Adrenal gland (tissue), 12 donors: Measurements from ENCODE around the gene CERT1. TPM values are rescaled to one million over a fixed set of nuclear protein-coding genes. Genes with fewer than 3 reads are reported as not detected.

Experiments used
- DNase-seq, 7 donors: peaks; one replicate each; pipeline ENCODE4 v3.0.0-alpha.2; 2019 to 2020
- H3K27ac ChIP-seq, 5 donors: fragments of 200-600 bp; sonication (generic) in 4 of 5; 1 replicate in 3 of 5; 2 replicates in 2 of 5; pipeline versions ENCODE4 v1.5.1 to v1.8.0; 2016 to 2020; ENCODE audit warnings: mild to moderate bottlenecking in 1 of 5
- H3K27me3 ChIP-seq: fragments of 200-600 bp; 2 replicates; pipeline ENCODE4 v1.8.0; 2021
- H3K36me3 ChIP-seq, 2 donors: fragments of 200-600 bp; replicated peaks in 1 of 2; 1 replicate in 1 of 2; 2 replicates in 1 of 2; pipeline versions ENCODE4 v1.5.1 to v1.8.0; 2018 to 2022
- H3K4me1 ChIP-seq, 2 donors: fragments of 200-600 bp; replicated peaks in 1 of 2; 1 replicate in 1 of 2; 2 replicates in 1 of 2; pipeline versions ENCODE4 v1.5.1 to v1.8.0; 2018 to 2021
- H3K4me3 ChIP-seq, 4 donors: fragments of 200-600 bp; sonication (generic) in 3 of 4; one replicate each; pipeline ENCODE4 v1.5.1; 2016 to 2018
- H3K9me3 ChIP-seq, 3 donors: fragments of 200-600 bp; sonication (generic) in 1 of 3; replicated peaks in 1 of 3; 1 replicate in 2 of 3; 2 replicates in 1 of 3; pipeline versions ENCODE4 v1.5.1 to v1.8.0; 2016 to 2021
- POLR2A ChIP-seq, 2 donors: fragments of 450-650 bp; IDR thresholded peaks; one replicate each; pipeline ENCODE4 v1.6.1; 2017; ENCODE audit warnings: antibody characterized with exemption in 2 of 2, mild to moderate bottlenecking in 2 of 2, moderate library complexity in 1 of 2
- WGBS, 4 donors: extraction: QIAGEN DNeasy Blood & Tissue Kit in 2 of 4; methylation state at CpG; one replicate each; pipeline versions ENCODE4 v1.1.5 to v1.1.7; 2013 to 2017; 5-methylcytosine and 5-hydroxymethylcytosine counted together
- intact Hi-C, 2 donors: fragments of 100-400 bp; cut with DNase I; formaldehyde crosslinking; loops; one replicate each; pipeline versions ENCODE4 v1.14.1 to v1.15.0; 2022 to 2023
- polyA plus RNA-seq, 3 donors: library from polyadenylated mRNA; stranded (reverse); fragments of 200-250 nt in 2 of 3; fragments of 350-450 nt in 1 of 3; fragmentation: Illumina TruSeq in 1 of 3; extraction: RNeasy Lipid Tissue Mini Kit (QIAGEN cat#74804) in 1 of 3; gene quantifications; one replicate each; pipeline ENCODE4 v1.2.3, GENCODE V29; 2013 to 2014
- total RNA-seq, 9 donors: library from RNA; depleted of rRNA in 4 of 9; stranded (reverse); fragments of >200 nt in 4 of 9; fragments of 120-200 nt in 1 of 9; fragmentation: NEBNext Ultra II Directional in 1 of 9; extraction: Animal tissue kit (Norgen Biotek cat#: 25700) in 1 of 9; gene quantifications; one replicate each; pipeline versions ENCODE4 v1.1.0 to v1.2.4, GENCODE V29; 2013 to 2023
- TF ChIP-seq, protein P1 (sequence below), 6 experiments: fragments of 450-650 bp in 4 of 6; fragments of 200-600 bp in 2 of 6; sonication (generic) in 1 of 6; IDR thresholded peaks; 1 replicate in 5 of 6; 2 replicates in 1 of 6; pipeline versions ENCODE4 v1.5.1 to v1.8.0; 2016 to 2021; ENCODE audit warnings: antibody characterized with exemption in 6 of 6, mild to moderate bottlenecking in 2 of 6, moderate library complexity in 1 of 6
- donor health status: healthy with polysubstance abuse.
- donor health status: Bipolar disorder and iron deficiency.
- donor health status: DM: yes; HTN: yes; CAD: no.
- donor health status: DM: no; HTN: no; CAD: no.
- donor health status: DM: no; HTN: no; CAD: no.
- donor health status: DM: yes; HTN: yes; CAD: no.

CERT1 gene
- total and polyA plus RNA-seq, 12 donors: 5.7 to 67.6 (median 50.4) TPM

GRCh38 chr5:75356719-75357118 is 154.7 kb downstream of the CERT1 start:
- no peak for TF ChIP-seq POLR2A (IDR thresholded peaks at IDR 0.05)
- TF ChIP-seq, protein P1, sequence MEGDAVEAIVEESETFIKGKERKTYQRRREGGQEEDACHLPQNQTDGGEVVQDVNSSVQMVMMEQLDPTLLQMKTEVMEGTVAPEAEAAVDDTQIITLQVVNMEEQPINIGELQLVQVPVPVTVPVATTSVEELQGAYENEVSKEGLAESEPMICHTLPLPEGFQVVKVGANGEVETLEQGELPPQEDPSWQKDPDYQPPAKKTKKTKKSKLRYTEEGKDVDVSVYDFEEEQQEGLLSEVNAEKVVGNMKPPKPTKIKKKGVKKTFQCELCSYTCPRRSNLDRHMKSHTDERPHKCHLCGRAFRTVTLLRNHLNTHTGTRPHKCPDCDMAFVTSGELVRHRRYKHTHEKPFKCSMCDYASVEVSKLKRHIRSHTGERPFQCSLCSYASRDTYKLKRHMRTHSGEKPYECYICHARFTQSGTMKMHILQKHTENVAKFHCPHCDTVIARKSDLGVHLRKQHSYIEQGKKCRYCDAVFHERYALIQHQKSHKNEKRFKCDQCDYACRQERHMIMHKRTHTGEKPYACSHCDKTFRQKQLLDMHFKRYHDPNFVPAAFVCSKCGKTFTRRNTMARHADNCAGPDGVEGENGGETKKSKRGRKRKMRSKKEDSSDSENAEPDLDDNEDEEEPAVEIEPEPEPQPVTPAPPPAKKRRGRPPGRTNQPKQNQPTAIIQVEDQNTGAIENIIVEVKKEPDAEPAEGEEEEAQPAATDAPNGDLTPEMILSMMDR (IDR thresholded peaks at IDR 0.05): no peak
- 94 to 98% (median 96%) methylated on average over 7 of the region's 7 CpGs for WGBS, 4 donors
- H3K4me1 ChIP-seq: no peaks in the 10 kb centered on the region
- DNase-seq: no peak
- H3K4me3 ChIP-seq: no peak overlapping the region
- H3K27ac ChIP-seq: no peak overlapping the region
- H3K27me3 ChIP-seq: no peaks in the 10 kb centered on the region
- H3K36me3 ChIP-seq: peaks cover 0 to 90% of the 10 kb centered on the region in 2 donors
- no peaks in the 10 kb centered on the region for H3K9me3 ChIP-seq
- intact Hi-C loops: no loop called here

DNA sequence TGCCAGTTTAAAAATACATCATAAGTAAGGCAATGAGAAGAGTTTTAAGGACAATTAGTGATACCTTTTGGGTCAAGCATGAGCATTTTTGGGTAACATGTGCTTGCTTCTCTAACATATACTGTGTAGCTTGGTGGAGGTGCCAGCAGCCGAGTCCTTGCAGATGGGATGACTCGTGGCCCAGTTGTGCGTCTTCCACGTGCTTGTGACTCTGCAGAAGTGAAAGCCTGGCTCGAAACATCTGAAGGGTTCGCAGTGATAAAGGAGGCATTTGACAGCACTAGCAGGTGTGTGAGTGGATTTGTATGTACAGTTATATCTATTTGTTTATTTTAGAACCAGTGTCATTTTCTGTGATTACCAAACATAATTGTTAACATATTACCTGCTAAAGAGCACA is 156.2 kb downstream of the CERT1 start:
- 61 to 84% (median 69%) methylated on average over 6 of the region's 6 CpGs for whole genome bisulfite sequencing, 4 donors
- Histone ChIP-seq H3K27me3 (no peaks in the 10 kb centered on the region), H3K27ac (peak overlapping the region in 1 of 5 donors; percentile 12), H3K4me1 (no peaks in the 10 kb centered on the region), H3K9me3 (no peaks in the 10 kb centered on the region), H3K36me3 (peaks cover 0 to 94% of the 10 kb centered on the region in 2 donors), H3K4me3 (no peak overlapping the region)
- TF ChIP-seq POLR2A (IDR thresholded peaks at IDR 0.05): no peak
- TF ChIP-seq, protein P1 (IDR thresholded peaks at IDR 0.05): no peak
- intact Hi-C loops: no loop called here
- peak in 2 of 7 donors; percentile 27 to 41 for DNase-seq

DNA sequence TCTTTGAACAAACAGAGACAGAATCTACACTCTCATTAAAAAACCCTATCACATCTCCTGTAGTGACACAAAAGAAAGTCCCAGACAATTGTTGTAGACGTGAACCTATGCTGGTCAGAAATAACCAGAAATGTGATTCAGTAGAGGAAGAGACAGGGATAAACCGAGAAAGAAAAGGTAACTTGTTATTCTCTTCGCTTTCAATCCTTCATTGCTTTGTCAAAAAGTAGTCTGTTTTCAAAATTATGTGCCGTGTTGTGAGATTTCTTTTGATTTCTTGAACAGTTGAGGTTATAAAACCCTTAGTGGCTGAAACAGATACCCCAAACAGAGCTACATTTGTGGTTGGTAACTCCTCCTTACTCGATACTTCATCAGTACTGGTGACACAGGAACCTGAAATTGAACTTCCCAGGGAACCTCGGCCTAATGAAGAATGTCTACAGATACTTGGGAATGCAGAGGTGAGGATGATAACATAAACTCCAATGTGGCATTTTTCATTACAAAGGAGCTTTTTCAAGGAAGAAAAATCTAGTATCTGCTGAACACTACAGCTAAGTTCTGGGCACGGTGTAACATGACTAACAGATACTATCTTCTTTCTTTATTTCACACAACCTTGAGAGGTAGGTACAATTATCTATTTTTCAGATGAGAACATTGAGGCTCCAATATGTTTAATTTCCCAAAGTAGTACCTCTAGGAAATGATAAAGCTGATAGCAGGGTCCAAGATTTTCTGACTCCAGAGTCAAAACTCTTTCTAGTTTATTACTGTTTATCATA is 160.1 kb downstream of the CERT1 start:
- no peak for DNase-seq

DNA sequence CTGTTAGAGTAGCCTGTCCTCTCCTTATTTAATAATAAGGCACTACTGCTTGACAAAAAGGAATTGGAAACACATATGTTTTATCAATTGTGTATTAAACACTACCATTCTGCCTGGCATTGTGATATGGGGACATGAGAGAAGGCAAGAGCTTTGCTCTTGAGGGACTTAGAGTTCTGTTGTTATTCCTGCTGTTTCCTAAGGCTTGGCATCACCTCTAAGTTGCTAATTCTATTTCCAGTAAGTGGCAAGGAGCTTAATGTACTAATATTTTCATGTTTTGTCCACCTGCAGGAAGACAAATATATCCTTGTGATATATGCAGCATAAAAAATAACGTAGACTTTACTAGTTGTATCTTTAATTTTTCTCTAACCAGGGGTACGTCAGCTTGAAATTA is 161.8 kb downstream of the CERT1 start:
- Histone ChIP-seq H3K36me3 (peaks cover 0 to 88% of the 10 kb centered on the region in 2 donors), H3K9me3 (no peaks in the 10 kb centered on the region), H3K4me3 (no peak overlapping the region), H3K4me1 (no peaks in the 10 kb centered on the region), H3K27ac (no peak overlapping the region), H3K27me3 (no peaks in the 10 kb centered on the region)
- WGBS, 4 donors: 76 to 87% (median 81%) methylated on average over 2 of the region's 2 CpGs
- TF ChIP-seq, protein P1 (IDR thresholded peaks at IDR 0.05): no peak
- TF ChIP-seq POLR2A (IDR thresholded peaks at IDR 0.05): no peak
- intact Hi-C loops: no loop called here
- DNase-seq: no peak

More for the DNA sequence above, 160.1 kb downstream of the CERT1 start:
- H3K4me3 ChIP-seq: no peak overlapping the region
- TF ChIP-seq POLR2A (IDR thresholded peaks at IDR 0.05): no peak
- TF ChIP-seq, protein P1 (IDR thresholded peaks at IDR 0.05): no peak
- H3K27me3 ChIP-seq: no peaks in the 10 kb centered on the region
- no peaks in the 10 kb centered on the region for H3K4me1 ChIP-seq
- intact Hi-C loops: no loop called here
- no peaks in the 10 kb centered on the region for H3K9me3 ChIP-seq
- H3K36me3 ChIP-seq: peaks cover 0 to 89% of the 10 kb centered on the region in 2 donors
- no peak overlapping the region for H3K27ac ChIP-seq
- 86 to 93% (median 89%) methylated on average over 7 of the region's 7 CpGs for WGBS, 4 donors
